HL-60/S4 (cell line): Measurements from ENCODE around the gene RASA1.

Source experiments
- in situ Hi-C: fragments of 300-500 bp; cut with MboI; formaldehyde crosslinking; loops from 2 replicates; pipeline ENCODE4 v1.14.3; 2022; ENCODE audit warnings: low sequenced_read_pairs

RASA1 gene

GRCh38 chr5:87359106-87359505 is 91.4 kb downstream of the RASA1 start:
- in situ Hi-C loops, result no loop called here

- in situ Hi-C loops, result no loop called here
These were observed 92.4 kb downstream of the RASA1 start for GRCh38 chr5:87360132-87360531.

- in situ Hi-C loops, result no loop called here
These were observed 93.4 kb downstream of the RASA1 start for GRCh38 chr5:87361031-87361445.

- in situ Hi-C loops, result no loop called here
These were observed 94.0 kb downstream of the RASA1 start for GRCh38 chr5:87361536-87362213.

GRCh38 chr5:87367243-87367642 is 99.6 kb downstream of the RASA1 start:
- in situ Hi-C loops, result no loop called here

- in situ Hi-C loops, result no loop called here
These were observed 100.9 kb downstream of the RASA1 start for GRCh38 chr5:87368601-87369000.

GRCh38 chr5:87369431-87369830 is 101.7 kb downstream of the RASA1 start:
- in situ Hi-C loops, result no loop called here

- in situ Hi-C loops, result no loop called here
These were observed 105.0 kb downstream of the RASA1 start for GRCh38 chr5:87372705-87373104.

- in situ Hi-C loops, result no loop called here
These were observed 114.5 kb downstream of the RASA1 start for GRCh38 chr5:87382224-87382623.

GRCh38 chr5:87383216-87383615 is 115.5 kb downstream of the RASA1 start:
- in situ Hi-C loops, result no loop called here

- in situ Hi-C loops, result no loop called here
These were observed 118.1 kb downstream of the RASA1 start for GRCh38 chr5:87385802-87386201.

GRCh38 chr5:87388129-87388528 is 120.4 kb downstream of the RASA1 start:
- in situ Hi-C loops, result no loop called here

- in situ Hi-C loops, result no loop called here
These were observed 121.8 kb downstream of the RASA1 start for GRCh38 chr5:87389296-87390034.

- in situ Hi-C loops, result no loop called here
These were observed 122.4 kb downstream of the RASA1 start for GRCh38 chr5:87390075-87390474.

GRCh38 chr5:87390576-87391199 is 123.0 kb downstream of the RASA1 start:
- in situ Hi-C loops, result no loop called here

- in situ Hi-C loops, result no loop called here
These were observed 124.5 kb downstream of the RASA1 start for GRCh38 chr5:87392170-87392569.

- in situ Hi-C loops, result no loop called here
These were observed 125.1 kb downstream of the RASA1 start for GRCh38 chr5:87392801-87393200.

GRCh38 chr5:87393331-87393730 is 125.6 kb downstream of the RASA1 start:
- in situ Hi-C loops, result no loop called here

GRCh38 chr5:87394411-87395165 is 126.9 kb downstream of the RASA1 start:
- in situ Hi-C loops, result no loop called here

GRCh38 chr5:87398981-87399614 is 131.4 kb downstream of the RASA1 start:
- in situ Hi-C loops, result no loop called here

GRCh38 chr5:87399720-87400119 is 132.0 kb downstream of the RASA1 start:
- in situ Hi-C loops, result no loop called here
